Measurements from ENCODE around the gene NSMCE1.

GRCh38 chr16:27272076-27272475, 3.5 kb upstream of the NSMCE1 start:
- no peak for TF ChIP-seq CTCF (IDR thresholded peaks at IDR 0.05; ENCODE audit: low read length)
- no peak for TF ChIP-seq EZH2 (IDR thresholded peaks at IDR 0.05; ENCODE audit: borderline replicate concordance, low read length)

Measured in OCI-LY1 (cell line).